Measurements from ENCODE around the gene LAMA2.
A peak's percentile ranks its signal among the peaks of the same experiment; 100 is the strongest.

The LAMA2 gene

GRCh38 chr6:129497481-129498441 lies 614.8 kb downstream of the LAMA2 start:
- no peak for DNase-seq (ENCODE audit: low spot score)

- DNase-seq (ENCODE audit: low spot score): no peak
Measured at GRCh38 chr6:129498541-129498940, 615.6 kb downstream of the LAMA2 start.

GRCh38 chr6:129498950-129499842 lies 616.3 kb downstream of the LAMA2 start:
- DNase-seq (ENCODE audit: low spot score): peak; percentile 42

GRCh38 chr6:129499843-129500219 lies 616.9 kb downstream of the LAMA2 start:
- DNase-seq (ENCODE audit: low spot score): no peak

GRCh38 chr6:129500958-129501739 lies 618.2 kb downstream of the LAMA2 start:
- DNase-seq (ENCODE audit: low spot score): peak; percentile 53

GRCh38 chr6:129501740-129502660 lies 619.1 kb downstream of the LAMA2 start:
- no peak for DNase-seq (ENCODE audit: low spot score)

GRCh38 chr6:129504456-129504855 lies 621.5 kb downstream of the LAMA2 start:
- DNase-seq (ENCODE audit: low spot score): no peak

- no peak for DNase-seq (ENCODE audit: low spot score)
Measured at GRCh38 chr6:129507059-129507807, 624.3 kb downstream of the LAMA2 start.

- no peak for DNase-seq (ENCODE audit: low spot score)
Measured at GRCh38 chr6:129507846-129508245, 624.9 kb downstream of the LAMA2 start.

GRCh38 chr6:129508477-129509145 lies 625.7 kb downstream of the LAMA2 start:
- DNase-seq (ENCODE audit: low spot score): no peak

- no peak for DNase-seq (ENCODE audit: low spot score)
Measured at GRCh38 chr6:129510950-129511349, 628.0 kb downstream of the LAMA2 start.

GRCh38 chr6:129513471-129513870 lies 630.5 kb downstream of the LAMA2 start:
- DNase-seq (ENCODE audit: low spot score): no peak

- DNase-seq (ENCODE audit: low spot score): no peak
Measured at GRCh38 chr6:129515004-129515403, 632.1 kb downstream of the LAMA2 start.

- DNase-seq (ENCODE audit: low spot score): no peak
Measured at GRCh38 chr6:129516005-129516404, 633.1 kb downstream of the LAMA2 start.

GRCh38 chr6:129516787-129517186 lies 633.8 kb downstream of the LAMA2 start:
- DNase-seq (ENCODE audit: low spot score): no peak

- DNase-seq (ENCODE audit: low spot score): no peak
Measured at GRCh38 chr6:129517288-129517687, 634.4 kb downstream of the LAMA2 start.

- DNase-seq (ENCODE audit: low spot score): no peak
Measured at GRCh38 chr6:129519750-129520149, 636.8 kb downstream of the LAMA2 start.

- DNase-seq (ENCODE audit: low spot score): no peak
Measured at GRCh38 chr6:129521946-129522345, 639.0 kb downstream of the LAMA2 start.

GRCh38 chr6:129523816-129524215 lies 640.9 kb downstream of the LAMA2 start:
- DNase-seq (ENCODE audit: low spot score): no peak

- DNase-seq (ENCODE audit: low spot score): no peak
Measured at GRCh38 chr6:129525055-129525454, 642.1 kb downstream of the LAMA2 start.
